EL (cell line): Measurements from ENCODE around the gene TCFL5.

Source experiments
- DNase-seq: peaks from one replicate; pipeline ENCODE4 v3.0.0-alpha.2; 2016

TCFL5 gene

DNA sequence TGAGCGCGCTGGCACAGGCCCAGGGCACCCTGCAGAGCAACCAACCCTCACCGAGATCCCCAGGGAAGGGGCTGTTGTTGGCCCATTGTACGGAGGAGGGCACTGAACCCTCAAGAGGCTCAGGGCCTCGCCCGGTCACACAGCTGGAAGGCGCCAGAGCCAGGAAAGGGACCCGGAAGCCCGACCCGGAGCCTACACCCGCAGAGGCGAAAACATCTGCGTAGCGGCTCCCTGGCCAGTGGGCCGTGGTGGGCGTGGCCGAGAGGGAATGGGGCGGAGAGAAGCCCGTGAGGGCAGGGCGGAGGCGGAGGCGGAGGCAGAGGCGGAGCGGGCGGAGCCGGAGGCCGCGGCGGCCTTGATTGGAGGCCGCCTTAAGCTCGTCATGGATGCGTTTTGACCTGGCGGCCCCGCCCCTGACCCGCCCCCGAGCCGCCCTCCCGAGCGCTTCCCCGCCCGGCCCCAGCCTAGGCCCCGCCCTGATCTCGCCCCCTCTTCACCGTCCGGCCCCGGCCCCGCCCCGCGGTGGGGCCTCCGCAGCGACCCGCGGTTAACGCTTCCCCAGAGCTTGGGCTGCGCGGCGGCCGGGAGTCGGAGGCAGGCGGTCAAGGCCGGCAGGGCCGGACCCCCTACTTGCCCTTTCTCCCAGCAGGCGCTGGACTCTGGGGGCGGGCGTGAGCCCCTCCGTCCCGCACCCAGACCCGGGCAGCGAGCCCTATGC, 67.5 kb downstream of the TCFL5 start:
- DNase-seq, result peak; percentile 97

DNA sequence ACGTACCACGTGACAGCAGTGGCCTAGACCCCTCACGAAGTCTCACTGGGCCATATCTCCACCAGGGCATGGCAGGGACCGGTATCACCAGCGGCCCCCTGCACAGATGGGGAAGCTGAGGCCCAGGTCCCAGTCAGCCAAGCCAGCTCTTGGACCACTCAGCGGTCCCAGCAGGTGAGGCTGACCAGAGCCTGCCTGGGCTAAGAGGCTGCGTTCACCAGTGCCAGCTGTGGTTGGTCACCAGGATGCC, 67.9 kb downstream of the TCFL5 start:
- no peak for DNase-seq

DNA sequence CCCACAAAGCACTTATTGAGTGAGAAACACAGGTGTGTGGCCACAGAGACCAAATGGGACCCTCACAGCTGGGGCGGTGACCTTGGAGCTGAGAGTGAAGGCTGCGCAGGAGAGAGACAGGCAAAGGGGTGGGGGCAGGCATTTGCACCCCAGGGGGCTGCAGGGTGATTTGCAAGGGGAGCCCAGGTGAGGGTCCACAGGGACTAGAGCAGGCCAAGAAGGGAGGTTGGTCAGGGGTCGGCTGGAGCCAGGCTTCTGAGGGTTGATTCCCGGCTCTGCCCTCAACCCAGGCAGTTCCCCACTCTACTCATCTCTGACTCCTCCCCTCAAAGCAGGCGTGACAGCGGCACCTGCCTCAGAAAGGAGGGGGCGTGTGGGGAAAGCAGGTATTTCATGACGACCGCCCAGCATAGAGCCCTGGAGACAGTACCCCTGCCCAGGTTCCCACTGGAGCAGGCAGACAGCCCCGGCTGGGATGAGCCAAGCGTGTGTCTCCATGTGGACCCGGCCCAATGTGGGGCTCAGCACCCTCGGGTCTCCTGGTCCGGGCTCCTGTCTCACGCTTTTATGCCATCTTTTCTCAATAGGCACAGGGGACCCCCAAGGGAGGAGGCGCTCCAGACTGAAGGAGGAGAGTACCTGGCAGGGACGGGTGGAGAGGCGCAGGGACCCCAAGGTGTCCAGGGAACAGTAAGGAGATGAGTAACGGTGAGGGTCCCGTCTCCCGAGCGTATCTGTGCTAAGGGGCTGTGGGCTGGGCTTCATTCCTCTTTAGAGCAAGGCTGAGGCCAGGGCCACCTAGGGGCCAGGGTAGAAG, 68.5 kb downstream of the TCFL5 start:
- DNase-seq, result no peak

DNA sequence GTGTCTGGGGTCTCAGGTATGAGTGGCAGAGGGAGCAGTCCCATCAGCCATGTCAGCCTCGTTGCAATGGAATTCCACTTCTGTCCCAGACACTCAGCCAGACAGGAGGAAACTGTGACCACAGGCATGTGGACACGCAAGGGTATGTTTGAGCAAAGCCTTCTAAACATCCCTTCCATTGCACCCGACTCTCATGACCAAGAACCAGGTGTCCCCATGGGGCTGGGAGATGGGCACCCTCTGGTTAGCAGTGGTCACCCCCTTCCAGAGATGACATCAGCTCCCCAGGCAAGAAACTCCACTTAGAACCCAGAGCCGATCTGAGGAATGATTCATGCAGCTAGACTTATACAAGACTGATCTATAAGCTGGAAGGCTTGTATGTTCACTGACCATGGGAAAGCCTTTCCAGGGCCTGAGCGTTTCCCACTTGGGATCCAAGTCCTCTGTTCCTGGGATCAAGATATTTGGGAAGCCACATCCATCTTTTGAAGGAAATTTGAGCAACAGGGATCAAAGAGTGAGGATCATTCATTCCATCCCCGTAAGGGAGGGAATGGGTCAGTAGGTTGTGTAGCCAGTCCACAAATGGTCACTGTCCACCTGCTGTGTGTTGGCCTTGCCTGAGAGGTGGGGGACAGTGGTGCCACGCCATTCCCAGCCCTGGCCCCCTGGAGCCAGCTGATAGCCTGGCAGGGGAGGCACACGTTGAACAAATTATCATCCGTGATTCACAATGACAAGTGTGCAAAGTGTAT, 69.3 kb downstream of the TCFL5 start:
- DNase-seq, result peak; percentile 67

DNA sequence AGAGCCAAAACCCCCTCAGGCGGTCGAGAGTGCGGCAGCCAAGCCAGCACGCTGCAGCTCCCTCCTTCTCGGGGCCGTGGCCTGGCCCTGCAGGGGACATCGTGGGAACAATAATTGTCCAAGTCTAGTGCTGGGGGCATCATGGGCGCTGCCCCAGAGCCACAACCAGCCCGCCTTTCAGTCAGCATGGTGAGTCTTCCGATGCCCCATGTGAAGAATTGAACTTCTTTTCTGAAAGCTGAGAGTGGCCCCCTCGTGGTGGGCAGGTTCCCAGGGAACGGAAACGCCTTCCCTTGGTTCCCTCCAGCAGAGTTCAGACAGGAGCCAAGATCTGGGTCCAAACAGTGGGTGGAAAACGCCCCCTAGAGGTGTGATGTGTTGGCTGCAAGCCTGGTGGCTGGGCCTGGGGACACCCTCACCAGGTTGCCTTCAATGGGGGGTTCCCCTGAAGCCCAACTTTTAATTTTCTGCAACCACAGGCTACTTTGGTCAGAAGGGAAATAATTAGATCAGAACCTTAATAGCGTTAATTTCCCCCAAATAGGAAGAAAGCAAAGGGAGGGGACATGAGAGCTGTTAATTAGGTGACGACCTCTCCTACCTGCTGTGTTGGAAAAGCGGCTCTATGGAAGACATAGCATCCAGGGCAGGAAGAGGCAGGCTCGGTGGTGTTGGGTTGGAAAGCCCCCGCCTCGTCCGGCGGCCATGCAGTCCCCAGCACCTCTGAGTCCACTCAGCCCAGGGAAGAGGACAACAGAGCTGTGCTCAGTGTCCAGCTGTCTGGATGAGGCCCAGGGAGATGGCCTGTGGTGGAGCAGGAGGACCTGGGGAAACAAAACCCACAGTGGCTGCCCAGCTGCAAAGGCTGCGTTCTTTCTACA, 70.1 kb downstream of the TCFL5 start:
- peak; percentile 92 for DNase-seq
